Nephron (organoid): ENCODE measurements around the gene FOXD1.

Source experiments
- H3K27ac Mint-ChIP-seq, 3 experiments: 2 replicates each; pipeline ENCODE4 v1.8.0; 2020; ENCODE audit warnings: mixed read lengths in 3 of 3, mild to moderate bottlenecking in 2 of 3, moderate library complexity in 1 of 3
- H3K27me3 Mint-ChIP-seq: 2 replicates; pipeline ENCODE4 v1.8.0; 2021; ENCODE audit warnings: low read depth, mild to moderate bottlenecking, moderate library complexity, mixed read lengths
- H3K36me3 Mint-ChIP-seq: 2 replicates; pipeline ENCODE4 v1.8.0; 2020; ENCODE audit warnings: low read depth, mixed read lengths
- H3K4me1 Mint-ChIP-seq: 2 replicates; pipeline ENCODE4 v1.8.0; 2020; ENCODE audit warnings: mixed read lengths
- H3K4me3 Mint-ChIP-seq, 3 experiments: 2 replicates each; pipeline ENCODE4 v1.8.0; 2020; ENCODE audit warnings: mild to moderate bottlenecking in 3 of 3, mixed read lengths in 3 of 3, moderate library complexity in 2 of 3
- H3K9me3 Mint-ChIP-seq: 2 replicates; pipeline ENCODE4 v1.8.0; 2020; ENCODE audit warnings: mixed read lengths
- CTCF ChIP-seq, 3 experiments: fragments of 200-600 bp; sonication (generic); IDR thresholded peaks; one replicate each; pipeline ENCODE4 v1.5.0; 2021; ENCODE audit warnings: antibody characterized with exemption in 3 of 3; ENCODE audit not compliant: unreplicated experiment in 3 of 3

The FOXD1 gene

GRCh38 chr5:73419465-73420390 is 28.8 kb downstream of the FOXD1 start:
- peaks cover 54% of the 10 kb centered on the region for H3K4me1 Mint-ChIP-seq
- peak overlapping the region; percentile 71 to 78 (median 77) for H3K4me3 Mint-ChIP-seq
- peaks cover 86% of the 10 kb centered on the region for H3K27me3 Mint-ChIP-seq
- no peaks in the 10 kb centered on the region for H3K9me3 Mint-ChIP-seq
- no peak for TF ChIP-seq CTCF (IDR thresholded peaks at IDR 0.05; ENCODE audit: unreplicated experiment in 3 of 3)
- H3K36me3 Mint-ChIP-seq, result no peaks in the 10 kb centered on the region
- peak overlapping the region; percentile 69 to 95 (median 92) for H3K27ac Mint-ChIP-seq

DNA sequence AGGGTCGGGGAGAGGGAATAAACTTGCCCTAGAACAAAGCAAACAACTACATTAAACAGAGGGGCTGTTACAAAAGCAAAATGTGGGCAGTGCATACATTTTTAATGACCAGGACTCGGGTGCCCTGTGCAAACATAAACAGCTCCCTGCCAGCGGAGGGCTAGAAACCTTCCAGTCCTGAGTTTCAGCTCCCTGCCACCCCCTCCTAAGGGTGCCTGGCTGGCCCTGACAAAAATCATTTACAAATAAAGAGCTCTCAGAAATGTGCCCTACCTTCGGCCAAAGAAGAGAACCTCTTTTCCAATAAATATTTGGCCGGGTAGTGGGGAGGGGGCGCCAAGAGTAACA is 29.5 kb downstream of the FOXD1 start:
- TF ChIP-seq CTCF (IDR thresholded peaks at IDR 0.05; ENCODE audit: unreplicated experiment in 3 of 3), result no peak
- H3K36me3 Mint-ChIP-seq, result no peaks in the 10 kb centered on the region
- H3K27ac Mint-ChIP-seq, result peak overlapping the region; percentile 69 to 88 (median 83)
- peaks cover 47% of the 10 kb centered on the region for H3K4me1 Mint-ChIP-seq
- peaks cover 82% of the 10 kb centered on the region for H3K27me3 Mint-ChIP-seq
- H3K4me3 Mint-ChIP-seq, result peak overlapping the region; percentile 67 to 77 (median 76)
- no peaks in the 10 kb centered on the region for H3K9me3 Mint-ChIP-seq

- Mint-ChIP-seq H3K9me3 (peaks cover 5% of the 10 kb centered on the region), H3K4me1 (peaks cover 46% of the 10 kb centered on the region), H3K27ac (peak overlapping the region; percentile 67 to 91 (median 88)), H3K4me3 (no peak overlapping the region), H3K36me3 (no peaks in the 10 kb centered on the region), H3K27me3 (peaks cover 82% of the 10 kb centered on the region)
- no peak for TF ChIP-seq CTCF (IDR thresholded peaks at IDR 0.05; ENCODE audit: unreplicated experiment in 3 of 3)
Measured at GRCh38 chr5:73418244-73418691, 30.3 kb downstream of the FOXD1 start.

DNA sequence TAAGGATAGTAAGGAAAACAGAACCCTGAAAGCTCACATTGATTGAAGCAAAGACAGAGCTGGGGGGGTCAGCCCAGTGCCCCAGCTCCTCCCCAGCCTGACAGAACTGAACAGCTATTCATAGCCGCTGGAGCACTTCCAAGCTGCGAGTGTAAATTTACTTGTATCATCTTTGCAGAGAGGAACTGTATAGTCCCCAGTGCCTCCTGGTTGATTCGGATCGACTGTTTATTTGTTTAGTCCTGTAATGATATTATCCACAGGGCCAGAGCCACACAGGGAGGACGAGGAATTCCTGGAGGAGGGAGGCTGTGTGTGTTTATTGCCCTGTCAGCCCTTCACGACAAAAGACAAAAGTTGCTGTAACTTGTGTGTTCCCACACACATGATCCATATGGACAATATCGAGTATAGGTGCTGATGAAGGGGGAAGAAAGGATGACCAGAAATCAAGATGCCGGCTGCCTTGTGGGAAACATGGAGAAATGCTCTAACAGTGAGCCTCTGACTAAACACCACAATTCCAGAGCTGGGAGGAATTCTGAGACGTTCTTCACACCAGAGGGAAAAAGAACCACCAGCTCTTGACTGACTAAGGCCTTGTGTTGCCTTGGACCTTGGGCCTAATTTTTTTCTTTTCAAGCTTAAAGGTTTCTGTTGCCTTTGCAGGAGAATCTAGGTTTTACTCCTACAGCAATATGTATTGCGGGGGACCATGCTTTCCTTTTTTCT is 31.1 kb downstream of the FOXD1 start:
- H3K4me3 Mint-ChIP-seq, result peak overlapping the region; percentile 3 to 36 (median 31)
- H3K36me3 Mint-ChIP-seq, result no peaks in the 10 kb centered on the region

GRCh38 chr5:73415617-73416016 is 33.0 kb downstream of the FOXD1 start:
- Mint-ChIP-seq H3K9me3 (peaks cover 5% of the 10 kb centered on the region), H3K4me1 (peaks cover 36% of the 10 kb centered on the region), H3K36me3 (no peaks in the 10 kb centered on the region), H3K27me3 (peaks cover 68% of the 10 kb centered on the region), H3K4me3 (no peak overlapping the region), H3K27ac (peak overlapping the region in 1 of 3 experiments; percentile 10)
- no peak for TF ChIP-seq CTCF (IDR thresholded peaks at IDR 0.05; ENCODE audit: unreplicated experiment in 3 of 3)

More for the DNA sequence above, 31.1 kb downstream of the FOXD1 start:
- TF ChIP-seq CTCF (IDR thresholded peaks at IDR 0.05; ENCODE audit: unreplicated experiment in 3 of 3), result no peak
- Mint-ChIP-seq H3K9me3 (peaks cover 5% of the 10 kb centered on the region), H3K4me1 (peaks cover 46% of the 10 kb centered on the region), H3K27ac (peak overlapping the region; percentile 67 to 91 (median 88)), H3K27me3 (peaks cover 81% of the 10 kb centered on the region)
